ENCODE results near the gene MYO16.

Gene MYO16

DNA sequence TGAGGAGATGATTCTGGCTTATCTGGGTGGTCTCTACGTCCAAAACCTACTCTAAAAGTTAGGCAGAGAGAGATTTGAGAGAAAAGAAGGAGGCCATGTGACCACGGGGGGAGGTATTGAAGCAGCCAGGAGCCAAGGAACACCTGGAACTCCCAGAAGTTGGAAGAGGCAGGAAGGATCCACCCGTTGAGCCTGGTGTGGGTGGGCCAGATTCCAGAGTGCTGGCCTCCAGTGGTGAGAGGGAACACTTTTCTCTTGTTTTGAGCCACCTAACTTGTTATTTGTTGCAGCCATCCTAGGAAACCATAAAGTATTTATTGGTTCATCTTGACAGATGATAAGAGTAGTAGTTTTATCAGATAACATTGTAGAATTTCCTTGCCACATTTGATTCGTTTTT lies 396.9 kb downstream of the MYO16 start:
- no peak overlapping the region for H3K4me3 ChIP-seq (ENCODE audit: low read depth, low read length)
- DNase-seq, result no peak
- H3K27me3 ChIP-seq, result peaks cover 2% of the 10 kb centered on the region
- H3K36me3 ChIP-seq, result no peaks in the 10 kb centered on the region
- no peaks in the 10 kb centered on the region for H3K4me1 ChIP-seq
- no peaks in the 10 kb centered on the region for H3K9me3 ChIP-seq
- TF ChIP-seq, protein P1, sequence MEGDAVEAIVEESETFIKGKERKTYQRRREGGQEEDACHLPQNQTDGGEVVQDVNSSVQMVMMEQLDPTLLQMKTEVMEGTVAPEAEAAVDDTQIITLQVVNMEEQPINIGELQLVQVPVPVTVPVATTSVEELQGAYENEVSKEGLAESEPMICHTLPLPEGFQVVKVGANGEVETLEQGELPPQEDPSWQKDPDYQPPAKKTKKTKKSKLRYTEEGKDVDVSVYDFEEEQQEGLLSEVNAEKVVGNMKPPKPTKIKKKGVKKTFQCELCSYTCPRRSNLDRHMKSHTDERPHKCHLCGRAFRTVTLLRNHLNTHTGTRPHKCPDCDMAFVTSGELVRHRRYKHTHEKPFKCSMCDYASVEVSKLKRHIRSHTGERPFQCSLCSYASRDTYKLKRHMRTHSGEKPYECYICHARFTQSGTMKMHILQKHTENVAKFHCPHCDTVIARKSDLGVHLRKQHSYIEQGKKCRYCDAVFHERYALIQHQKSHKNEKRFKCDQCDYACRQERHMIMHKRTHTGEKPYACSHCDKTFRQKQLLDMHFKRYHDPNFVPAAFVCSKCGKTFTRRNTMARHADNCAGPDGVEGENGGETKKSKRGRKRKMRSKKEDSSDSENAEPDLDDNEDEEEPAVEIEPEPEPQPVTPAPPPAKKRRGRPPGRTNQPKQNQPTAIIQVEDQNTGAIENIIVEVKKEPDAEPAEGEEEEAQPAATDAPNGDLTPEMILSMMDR (IDR thresholded peaks at IDR 0.05; ENCODE audit: low read depth, low read length), result no peak

DNA sequence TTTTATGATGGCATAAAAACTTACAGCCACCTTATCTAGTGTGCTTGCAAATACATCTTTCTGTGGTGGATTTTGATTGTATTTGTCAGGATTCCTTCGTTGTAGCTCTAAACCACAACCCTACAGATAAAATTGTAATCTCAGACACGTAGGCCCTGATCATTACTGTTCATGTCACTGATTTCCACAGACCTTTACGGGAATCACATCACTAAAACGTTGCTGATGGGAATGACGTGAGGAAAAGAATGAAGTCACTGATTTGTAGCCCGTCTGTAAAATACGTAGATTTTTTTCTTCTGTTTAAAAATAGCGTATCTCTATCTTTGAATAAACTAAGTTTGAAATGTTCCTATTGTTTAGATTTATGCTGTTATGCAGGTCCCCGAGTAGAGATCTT lies 399.2 kb downstream of the MYO16 start:
- Histone ChIP-seq H3K4me3 (ENCODE audit: low read depth, low read length) (no peak overlapping the region), H3K27me3 (peaks cover 20% of the 10 kb centered on the region), H3K9me3 (no peaks in the 10 kb centered on the region), H3K4me1 (no peaks in the 10 kb centered on the region), H3K36me3 (no peaks in the 10 kb centered on the region)
- DNase-seq, result no peak
- TF ChIP-seq, protein P1 (IDR thresholded peaks at IDR 0.05; ENCODE audit: low read depth, low read length), result no peak

DNA sequence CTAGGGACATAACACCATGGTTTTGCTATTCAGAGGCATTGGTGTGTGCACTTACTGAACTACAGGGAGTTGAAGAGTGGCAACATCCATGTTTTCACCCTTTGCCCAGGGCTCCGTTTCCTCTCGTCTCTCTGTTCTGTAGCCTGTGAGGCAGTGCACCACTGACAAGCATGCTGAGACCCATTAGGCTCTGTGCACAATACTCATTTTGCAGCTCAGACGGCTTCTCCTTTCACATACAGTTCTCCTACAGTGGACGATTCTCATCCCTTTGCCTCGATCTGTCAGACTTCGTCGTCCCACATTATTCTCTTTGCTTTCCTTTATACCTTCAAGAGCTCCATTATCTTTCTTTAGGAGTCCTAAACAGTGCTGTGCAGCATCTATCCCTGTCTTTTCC lies 403.7 kb downstream of the MYO16 start:
- H3K9me3 ChIP-seq, result no peaks in the 10 kb centered on the region
- H3K4me3 ChIP-seq (ENCODE audit: low read depth, low read length), result no peak overlapping the region
- peaks cover 30% of the 10 kb centered on the region for H3K27me3 ChIP-seq
- TF ChIP-seq, protein P1 (IDR thresholded peaks at IDR 0.05; ENCODE audit: low read depth, low read length), result no peak
- DNase-seq, result no peak
- no peaks in the 10 kb centered on the region for H3K4me1 ChIP-seq
- no peaks in the 10 kb centered on the region for H3K36me3 ChIP-seq

DNA sequence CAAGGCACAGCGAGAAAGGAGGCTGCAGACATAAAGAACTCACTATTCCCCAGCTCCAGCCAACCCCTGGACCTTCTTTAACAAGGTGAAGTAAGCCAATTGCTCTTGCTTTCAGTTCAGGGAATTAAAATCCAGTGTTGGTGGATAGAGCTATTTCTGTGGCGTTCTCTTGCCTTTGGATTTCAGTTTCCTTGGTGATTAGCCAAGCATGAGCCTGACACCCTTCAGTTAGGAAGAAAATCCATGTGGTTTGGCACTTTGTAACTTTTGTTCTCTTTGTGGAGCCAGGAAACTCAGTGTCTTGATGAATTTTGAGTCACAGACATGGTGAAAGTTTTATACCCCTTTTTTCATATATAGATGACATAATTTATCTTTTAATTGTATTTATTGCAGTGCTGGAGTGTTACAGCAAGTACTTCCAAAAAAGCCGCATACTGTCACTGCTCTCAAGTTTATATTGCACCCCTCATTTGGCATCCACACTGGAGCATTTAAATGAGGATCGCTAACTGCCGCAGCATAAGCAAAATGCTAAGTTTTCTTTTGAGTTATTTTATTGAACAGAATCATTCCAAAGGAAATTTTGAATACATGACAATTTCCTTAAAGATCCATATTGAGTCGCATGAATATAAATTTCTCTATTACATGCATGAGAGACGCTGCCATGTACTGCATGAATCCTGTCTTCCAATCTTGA lies 406.8 kb downstream of the MYO16 start:
- no peak overlapping the region for H3K4me3 ChIP-seq (ENCODE audit: low read depth, low read length)
- H3K4me1 ChIP-seq, result no peaks in the 10 kb centered on the region
- TF ChIP-seq, protein P1 (IDR thresholded peaks at IDR 0.05; ENCODE audit: low read depth, low read length), result no peak
- H3K36me3 ChIP-seq, result no peaks in the 10 kb centered on the region
- H3K9me3 ChIP-seq, result no peaks in the 10 kb centered on the region
- DNase-seq, result no peak
- H3K27me3 ChIP-seq, result peaks cover 41% of the 10 kb centered on the region

DNA sequence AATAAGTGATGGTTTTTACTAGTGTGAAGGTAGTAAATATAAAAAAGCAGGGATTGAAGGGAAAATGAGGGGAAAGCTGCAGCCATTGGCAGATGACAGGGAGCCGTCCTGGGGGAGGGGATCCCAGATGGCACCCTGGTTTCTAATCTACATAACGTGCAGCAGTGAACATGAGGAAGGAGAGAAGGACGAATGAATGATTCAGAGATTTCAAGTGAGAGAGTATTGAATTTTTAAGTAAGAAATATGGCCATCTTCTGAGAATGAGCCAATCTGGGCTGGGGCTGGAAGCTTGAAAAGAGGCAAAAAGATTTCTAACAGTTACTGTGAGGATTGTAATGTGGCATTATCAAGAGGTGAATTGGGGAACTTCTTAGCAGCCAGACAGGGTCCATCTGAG lies 414.2 kb downstream of the MYO16 start:
- Histone ChIP-seq H3K36me3 (no peaks in the 10 kb centered on the region), H3K4me3 (ENCODE audit: low read depth, low read length) (no peak overlapping the region), H3K27me3 (peaks cover 27% of the 10 kb centered on the region), H3K9me3 (no peaks in the 10 kb centered on the region; the same call in 1 of the 2 replicates), H3K4me1 (no peaks in the 10 kb centered on the region)
- TF ChIP-seq, protein P1 (IDR thresholded peaks at IDR 0.05; ENCODE audit: low read depth, low read length), result no peak
- no peak for DNase-seq

DNA sequence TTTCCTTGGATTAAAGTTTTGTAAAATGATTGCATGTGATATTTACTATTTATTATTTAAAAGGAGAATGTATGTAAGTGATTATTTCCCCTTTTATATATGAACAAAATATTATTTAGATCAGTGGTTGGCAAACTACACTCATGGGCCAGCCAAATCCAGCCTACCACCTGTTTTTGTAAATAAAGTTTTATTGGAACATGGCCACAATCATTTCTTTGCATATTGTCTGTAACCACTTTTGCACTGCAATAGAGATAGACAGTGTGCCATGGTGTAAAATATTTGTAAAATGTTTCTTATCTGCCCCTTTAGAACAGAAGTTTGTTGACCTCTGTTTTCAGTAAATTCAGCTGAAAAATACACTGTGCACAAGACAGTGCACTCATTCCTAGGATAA lies 426.4 kb downstream of the MYO16 start:
- no peak for DNase-seq
- TF ChIP-seq, protein P1 (IDR thresholded peaks at IDR 0.05; ENCODE audit: low read depth, low read length), result no peak

More for the DNA sequence above, 426.4 kb downstream of the MYO16 start:
- no peaks in the 10 kb centered on the region for H3K4me1 ChIP-seq
- no peaks in the 10 kb centered on the region for H3K9me3 ChIP-seq
- H3K27me3 ChIP-seq, result peaks cover 55% of the 10 kb centered on the region
- no peaks in the 10 kb centered on the region for H3K36me3 ChIP-seq
- H3K4me3 ChIP-seq (ENCODE audit: low read depth, low read length), result no peak overlapping the region

Measured in BE2C (cell line).